DOHH2 (cell line): ENCODE measurements around the gene FBXL17.

ENCODE experiments used
- CTCF ChIP-seq: fragments of 200-600 bp; sonication (generic); IDR thresholded peaks from one replicate; pipeline ENCODE4 v1.5.1; 2014; ENCODE audit warnings: antibody characterized with exemption, mild to moderate bottlenecking, low read depth, low read length; ENCODE audit not compliant: poor library complexity, severe bottlenecking
- EZH2phosphoT487 ChIP-seq: fragments of 200-600 bp; sonication (generic); IDR thresholded peaks from 2 replicates; pipeline ENCODE4 v1.6.1; 2017; ENCODE audit warnings: borderline replicate concordance, mild to moderate bottlenecking, antibody characterized with exemption, low read length, moderate library complexity, mixed read lengths

GRCh38 chr5:108311682-108312081 lies 70.2 kb downstream of the FBXL17 start:
- TF ChIP-seq CTCF (no peak), EZH2phosphoT487 (no peak)
